Measurements from ENCODE around the gene ALG8.

- TF ChIP-seq CTCF (optimal IDR thresholded peaks at IDR 0.05 in 1 of 3, IDR thresholded peaks at IDR 0.05 in 1 of 3, conservative IDR thresholded peaks at IDR 0.05 in 1 of 3; ENCODE audit: extremely low read depth in 1 of 3, insufficient read depth in 2 of 3, low read length in 3 of 3), result no peak
- no peak for TF ChIP-seq EZH2 (IDR thresholded peaks at IDR 0.05; ENCODE audit: low read length)
Measured at GRCh38 chr11:78078218-78079167, 60.9 kb downstream of the ALG8 start.

All from keratinocyte (primary cell).